ENCODE measurements around the gene LRRN3. TPM values are rescaled to one million over a fixed set of nuclear protein-coding genes. Genes with fewer than 3 reads are reported as not detected.

LRRN3 gene
- total RNA-seq (2012; rRNA removed) (15.2 and 15.8 TPM in 2 replicates), polyA plus RNA-seq (2012; rRNA removed) (6.1 and 6.9 TPM in 2 replicates), Bru-seq, nascent RNA (percentile 47 among the genes with signal in this experiment), BruChase-seq, experiment 1, labeled RNA remaining after a 6-hour chase (percentile 40 among the genes with signal in this experiment), BruChase-seq, experiment 2, labeled RNA remaining after a 2-hour chase (percentile 40 among the genes with signal in this experiment)
- 1.1 and 1.3 TPM in 2 replicates for polyA plus RNA-seq (2012; cell fraction: cytosol; rRNA removed)
- polyA plus RNA-seq (2012; cell fraction: nucleus; rRNA removed; ENCODE audit: low replicate concordance): 0.35 and 2.8 TPM in 2 replicates
- long read RNA-seq, transcript LRRN3-201 (3 exons, 3,099 nt): minor isoform, 8 of 21 reads
- long read RNA-seq, transcript LRRN3-203 (2 exons, 3,513 nt): major isoform, 11 of 21 reads
- long read RNA-seq, partial matches to known transcripts: 0 of 21 reads
- long read RNA-seq, other reads (novel, unspliced or antisense): 0 of 21 reads

GRCh38 chr7:111090846-111091245 lies at the start of gene LRRN3:
Gene LRRN3 (plus strand): TSS chr7:111091127. CDS start chr7:111122773, 31,646 bp downstream.
- peak within 1 kb of the TSS; percentile 62; the same call in 1 of the 2 replicates for H3K56ac ChIP-seq (ENCODE audit: extremely low read depth, insufficient read depth, low read length)
- DNase-seq: peak; percentile 61
- H4K91ac ChIP-seq (ENCODE audit: insufficient read depth, low read depth, low read length): peak within 1 kb of the TSS; percentile 6; the same call in 1 of the 2 replicates
- peak within 1 kb of the TSS; percentile 54 for H3K23ac ChIP-seq (ENCODE audit: low read depth, low read length)
- H2BK20ac ChIP-seq (ENCODE audit: low read depth, low read length): peak within 1 kb of the TSS; percentile 50
- H3K9me1 ChIP-seq (ENCODE audit: insufficient read depth, low read length): no peaks in the 10 kb centered on the region
- no peaks in the 10 kb centered on the region for H3K9me3 ChIP-seq (ENCODE audit: control insufficient read depth, insufficient read depth, low read length)
- no peaks in the 10 kb centered on the region for H3K36me3 ChIP-seq (ENCODE audit: control insufficient read depth, insufficient read depth, low read length)
- H2AK9ac ChIP-seq (replicated peaks; ENCODE audit: low read depth, low read length, poor library complexity): no peak within 1 kb of the TSS
- ChIA-PET CTCF (interaction anchor here (0.6 kb wide), 1 partner anchor 75 kb away, joined by 3 read pairs; no protein-coding TSS in a partner anchor), POLR2A (ENCODE audit: unreplicated experiment) (no interaction called here)
- H3K4me2 ChIP-seq (ENCODE audit: low read depth, low read length): peak within 1 kb of the TSS; percentile 69
- in situ Hi-C loops (cut with MboI; ENCODE audit: low sequenced_read_pairs) (loop anchor here (5.0 to 10.0 kb wide), 2 partner anchors 396 to 644 kb away; no protein-coding TSS in a partner anchor), dilution Hi-C loops (cut with HindIII; ENCODE audit: low sequenced_read_pairs, unreplicated experiment) (no loop called here), intact Hi-C loops (cut with micrococcal nuclease) (loop anchor here (10.0 kb wide), 2 partner anchors 556 to 646 kb away; no protein-coding TSS in a partner anchor)
- no TSS peak for BruUV-seq (replicated peaks)
- no peaks in the 10 kb centered on the region for H4K20me1 ChIP-seq (ENCODE audit: insufficient read depth, low read length)
- no peak within 1 kb of the TSS for H2AK5ac ChIP-seq (ENCODE audit: low read depth, low read length)
- H3K14ac ChIP-seq (replicated peaks; ENCODE audit: low read depth, low read length): peak within 1 kb of the TSS; percentile 61
- H2BK120ac ChIP-seq (ENCODE audit: low read depth, low read length): peak within 1 kb of the TSS; percentile 68
- ATAC-seq (ENCODE audit: low read depth): peak; percentile 97
- H3K9ac ChIP-seq (ENCODE audit: low read depth, low read length): peak within 1 kb of the TSS; percentile 45
- peak within 1 kb of the TSS; percentile 17; the same call in 1 of the 2 replicates for H3K27ac ChIP-seq (ENCODE audit: insufficient read depth, low read length)
- no peaks in the 10 kb centered on the region for H3K27me3 ChIP-seq (ENCODE audit: control insufficient read depth, insufficient read depth, low read length)
- peak within 1 kb of the TSS; percentile 22 for H2BK5ac ChIP-seq (ENCODE audit: low read depth, low read length, poor library complexity, severe bottlenecking)
- no peak within 1 kb of the TSS; the same call in 2 of the 3 replicates for H2BK15ac ChIP-seq (ENCODE audit: low read depth, low read length)
- H2AFZ ChIP-seq (replicated peaks; ENCODE audit: low read length, poor library complexity): peak within 1 kb of the TSS; percentile 83
- H4K5ac ChIP-seq (ENCODE audit: low read depth, low read length): peak within 1 kb of the TSS; percentile 38; the same call in 1 of the 2 replicates
- no peaks in the 10 kb centered on the region for H3K4me1 ChIP-seq (ENCODE audit: control insufficient read depth, insufficient read depth, low read length)
- WGBS, 2 experiments (ENCODE audit: extremely low coverage in 2 of 2, insufficient read length in 1 of 2): no CpG with 5 or more reads among the region's 6 CpGs
- H3K79me1 ChIP-seq (ENCODE audit: low read depth in 1 of 2, low read length in 2 of 2): peaks cover 5 to 6% of the 10 kb centered on the region in 2 experiments; a peak in 1 of 4 replicates
- H3K4ac ChIP-seq (ENCODE audit: low read depth, low read length): peak within 1 kb of the TSS; percentile 84
- peak within 1 kb of the TSS; percentile 39 for H3K4me3 ChIP-seq (ENCODE audit: insufficient read depth, low read depth, low read length)
- H4K8ac ChIP-seq (ENCODE audit: low read depth in 2 of 2, low read length in 2 of 2): peak within 1 kb of the TSS in 1 of 2 experiments; percentile 34; a peak in 1 of 4 replicates
- peak within 1 kb of the TSS; percentile 40; the same call in 1 of the 2 replicates for H3K18ac ChIP-seq (ENCODE audit: low read depth, low read length)
- TF ChIP-seq RFX5 (IDR thresholded peaks at IDR 0.05; ENCODE audit: low read depth, low read length): no peak
- TF ChIP-seq CEBPB (IDR thresholded peaks at IDR 0.05; ENCODE audit: low read depth, low read length): no peak
- TF ChIP-seq RAD21 (IDR thresholded peaks at IDR 0.05; ENCODE audit: low read length): no peak
- TF ChIP-seq MXI1 (IDR thresholded peaks at IDR 0.05; ENCODE audit: borderline replicate concordance, low read depth, low read length): no peak
- no peak for TF ChIP-seq BHLHE40 (IDR thresholded peaks at IDR 0.05; ENCODE audit: low read depth, low read length)
- no peak for TF ChIP-seq SMC3 (IDR thresholded peaks at IDR 0.05; ENCODE audit: low read depth, low read length)
- TF ChIP-seq CHD1 (IDR thresholded peaks at IDR 0.05; ENCODE audit: low read depth, low read length): no peak
- no peak for TF ChIP-seq MAFK (IDR thresholded peaks at IDR 0.05; ENCODE audit: low read depth, low read length)
- TF ChIP-seq POLR2A (IDR thresholded peaks at IDR 0.05; ENCODE audit: low read depth, low read length): no peak
- TF ChIP-seq ELK1 (IDR thresholded peaks at IDR 0.05; ENCODE audit: borderline replicate concordance, low read depth, low read length): no peak
- TF ChIP-seq CTCF (conservative IDR thresholded peaks at IDR 0.05; ENCODE audit: low read depth, low read length): no peak
- TF ChIP-seq USF2 (IDR thresholded peaks at IDR 0.05; ENCODE audit: low read depth, low read length): no peak
- no peak for TF ChIP-seq NFE2L2 (IDR thresholded peaks at IDR 0.05; ENCODE audit: low read depth, low read length)
- TF ChIP-seq FOS (IDR thresholded peaks at IDR 0.05; ENCODE audit: low read depth, low read length): no peak
